Caco-2 (cell line): ENCODE measurements around the gene KRT75. TPM values are rescaled to one million over a fixed set of nuclear protein-coding genes. Genes with fewer than 3 reads are reported as not detected.

Experiments
- BruUV-seq: library from RNA; stranded (reverse); fragments of 400-500 nt; replicated peaks from 2 replicates; lab custom pipeline; 2021; lab: Mats Ljungman, UMichigan
- CTCF ChIA-PET: fragments of 300-600 bp; sonication (Branson Sonifier 250); formaldehyde crosslinking; loops from one replicate; lab custom pipeline; 2022; ENCODE audit warnings: antibody characterized with exemption; lab: Charles Lee
- POLR2A ChIA-PET: fragments of 300-600 bp; sonication (Branson Sonifier 250); formaldehyde crosslinking; loops from one replicate; lab custom pipeline; 2022; ENCODE audit warnings: antibody characterized with exemption; lab: Charles Lee
- DNase-seq, 2 experiments: peaks; one replicate each; pipeline versions ENCODE4 v3.0.0 to v3.0.0-alpha.2; 2020 to 2022
- H3K27me3 ChIP-seq: replicated peaks from 2 replicates; pipeline ENCODE4 v1.6.0; 2011; ENCODE audit warnings: low read length; ENCODE audit not compliant: control insufficient read depth, insufficient read depth
- H3K36me3 ChIP-seq: 2 replicates; pipeline ENCODE4 v1.5.1; 2011; ENCODE audit warnings: low read length; ENCODE audit not compliant: control insufficient read depth, insufficient read depth
- H3K4me1 ChIP-seq: fragments of 250-450 bp; sonication (Bioruptor Pico); 2 replicates; pipeline ENCODE4 v1.5.1; 2020; ENCODE audit warnings: mild to moderate bottlenecking
- H3K4me3 ChIP-seq: 2 replicates; pipeline ENCODE4 v1.5.1; 2011; ENCODE audit warnings: low read depth, mild to moderate bottlenecking, control low read depth, low read length
- H3K9me3 ChIP-seq: fragments of 250-450 bp; sonication (Bioruptor Pico); 2 replicates; pipeline ENCODE4 v1.5.1; 2020; ENCODE audit warnings: mild to moderate bottlenecking, moderate library complexity
- H3K27ac Mint-ChIP-seq: one replicate; pipeline ENCODE4 v1.8.0; 2022; ENCODE audit warnings: mixed read lengths; ENCODE audit not compliant: unreplicated experiment
- H3K27me3 Mint-ChIP-seq: one replicate; pipeline ENCODE4 v1.8.0; 2022; ENCODE audit warnings: mixed read lengths; ENCODE audit not compliant: insufficient read depth, unreplicated experiment
- H3K36me3 Mint-ChIP-seq: one replicate; pipeline ENCODE4 v1.8.0; 2022; ENCODE audit warnings: mild to moderate bottlenecking, mixed read lengths; ENCODE audit not compliant: insufficient read depth, unreplicated experiment
- H3K4me1 Mint-ChIP-seq: one replicate; pipeline ENCODE4 v1.8.0; 2022; ENCODE audit warnings: low read depth, mixed read lengths; ENCODE audit not compliant: unreplicated experiment
- H3K4me3 Mint-ChIP-seq: one replicate; pipeline ENCODE4 v1.8.0; 2022; ENCODE audit warnings: mild to moderate bottlenecking, moderate library complexity, mixed read lengths; ENCODE audit not compliant: unreplicated experiment
- H3K9me3 Mint-ChIP-seq: one replicate; pipeline ENCODE4 v1.8.0; 2022; ENCODE audit warnings: mixed read lengths; ENCODE audit not compliant: unreplicated experiment
- intact Hi-C: fragments of 100-400 bp; cut with micrococcal nuclease; formaldehyde crosslinking; loops from one replicate; pipeline ENCODE4 v1.10.0; 2022; ENCODE audit not compliant: unreplicated experiment
- total RNA-seq: library from RNA; stranded (reverse); gene quantifications from 2 replicates; pipeline ENCODE4 v1.2.3, GENCODE V29; 2022
- TF ChIP-seq, protein P1 (sequence below), 2 experiments: fragments of 200-600 bp in 1 of 2; IDR thresholded peaks; 1 replicate in 1 of 2; 2 replicates in 1 of 2; pipeline versions ENCODE4 v1.5.1 to v1.8.0; 2011 to 2022; ENCODE audit warnings: antibody characterized with exemption in 1 of 2, control low read depth in 1 of 2, inconsistent platforms in 1 of 2, low read depth in 1 of 2, low read length in 1 of 2, mild to moderate bottlenecking in 1 of 2, moderate library complexity in 1 of 2; ENCODE audit not compliant: insufficient read depth in 1 of 2, severe bottlenecking in 1 of 2, unreplicated experiment in 1 of 2

Gene KRT75
- total RNA-seq, 1 experiment from 2014 or later = not detected

DNA sequence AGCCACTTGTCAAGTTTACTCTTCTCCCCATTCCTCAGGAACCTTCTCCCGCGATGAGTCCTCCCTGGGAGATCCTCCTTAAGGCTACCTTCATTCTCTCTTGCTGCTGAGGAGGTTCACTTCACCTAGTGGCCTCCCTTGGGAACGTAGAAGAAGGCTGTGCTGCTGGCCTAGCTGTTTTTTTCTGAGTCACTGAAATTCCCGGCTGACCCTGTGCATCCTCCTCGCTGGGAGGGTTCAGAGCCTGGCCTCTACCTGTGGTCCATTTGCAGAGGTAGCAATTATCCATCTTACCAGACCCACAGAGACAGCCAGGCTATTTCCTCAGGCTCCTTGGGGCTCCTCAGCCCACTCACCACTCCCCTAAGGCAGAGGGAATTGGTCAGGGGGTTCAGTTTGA is 32.6 kb downstream of the KRT75 start:
- H3K4me1 ChIP-seq = no peaks in the 10 kb centered on the region
- no peaks in the 10 kb centered on the region for H3K27me3 ChIP-seq
- H3K9me3 ChIP-seq = no peaks in the 10 kb centered on the region
- BruUV-seq = no TSS peak
- H3K4me3 ChIP-seq = no peak overlapping the region
- no peaks in the 10 kb centered on the region for H3K36me3 ChIP-seq
- no peak for DNase-seq
- no peaks in the 10 kb centered on the region for H3K27me3 Mint-ChIP-seq
- POLR2A ChIA-PET = no interaction called here
- no peaks in the 10 kb centered on the region for H3K9me3 Mint-ChIP-seq
- no peaks in the 10 kb centered on the region for H3K4me1 Mint-ChIP-seq
- H3K27ac Mint-ChIP-seq = no peak overlapping the region
- intact Hi-C loops = no loop called here
- no peaks in the 10 kb centered on the region for H3K36me3 Mint-ChIP-seq
- CTCF ChIA-PET = no interaction called here
- TF ChIP-seq, protein P1, sequence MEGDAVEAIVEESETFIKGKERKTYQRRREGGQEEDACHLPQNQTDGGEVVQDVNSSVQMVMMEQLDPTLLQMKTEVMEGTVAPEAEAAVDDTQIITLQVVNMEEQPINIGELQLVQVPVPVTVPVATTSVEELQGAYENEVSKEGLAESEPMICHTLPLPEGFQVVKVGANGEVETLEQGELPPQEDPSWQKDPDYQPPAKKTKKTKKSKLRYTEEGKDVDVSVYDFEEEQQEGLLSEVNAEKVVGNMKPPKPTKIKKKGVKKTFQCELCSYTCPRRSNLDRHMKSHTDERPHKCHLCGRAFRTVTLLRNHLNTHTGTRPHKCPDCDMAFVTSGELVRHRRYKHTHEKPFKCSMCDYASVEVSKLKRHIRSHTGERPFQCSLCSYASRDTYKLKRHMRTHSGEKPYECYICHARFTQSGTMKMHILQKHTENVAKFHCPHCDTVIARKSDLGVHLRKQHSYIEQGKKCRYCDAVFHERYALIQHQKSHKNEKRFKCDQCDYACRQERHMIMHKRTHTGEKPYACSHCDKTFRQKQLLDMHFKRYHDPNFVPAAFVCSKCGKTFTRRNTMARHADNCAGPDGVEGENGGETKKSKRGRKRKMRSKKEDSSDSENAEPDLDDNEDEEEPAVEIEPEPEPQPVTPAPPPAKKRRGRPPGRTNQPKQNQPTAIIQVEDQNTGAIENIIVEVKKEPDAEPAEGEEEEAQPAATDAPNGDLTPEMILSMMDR (IDR thresholded peaks at IDR 0.05; ENCODE audit: insufficient read depth in 1 of 2, low read depth in 1 of 2, low read length in 1 of 2, severe bottlenecking in 1 of 2, unreplicated experiment in 1 of 2) = no peak
- H3K4me3 Mint-ChIP-seq = no peak overlapping the region

- no peak overlapping the region for H3K4me3 ChIP-seq
- TF ChIP-seq, protein P1 (IDR thresholded peaks at IDR 0.05; ENCODE audit: insufficient read depth in 1 of 2, low read depth in 1 of 2, low read length in 1 of 2, severe bottlenecking in 1 of 2, unreplicated experiment in 1 of 2) = no peak
- no peaks in the 10 kb centered on the region for H3K9me3 ChIP-seq
- intact Hi-C loops = no loop called here
- Mint-ChIP-seq H3K4me3 (no peak overlapping the region), H3K4me1 (no peaks in the 10 kb centered on the region), H3K27ac (no peak overlapping the region), H3K27me3 (no peaks in the 10 kb centered on the region), H3K9me3 (no peaks in the 10 kb centered on the region), H3K36me3 (no peaks in the 10 kb centered on the region)
- ChIA-PET CTCF (no interaction called here), POLR2A (no interaction called here)
- no peak for DNase-seq
- no peaks in the 10 kb centered on the region for H3K36me3 ChIP-seq
- H3K27me3 ChIP-seq = no peaks in the 10 kb centered on the region
- no TSS peak for BruUV-seq
- H3K4me1 ChIP-seq = no peaks in the 10 kb centered on the region
Measured at GRCh38 chr12:52400906-52401305, 33.3 kb downstream of the KRT75 start.

- H3K4me1 Mint-ChIP-seq = no peaks in the 10 kb centered on the region
- Histone ChIP-seq H3K4me1 (no peaks in the 10 kb centered on the region), H3K27me3 (no peaks in the 10 kb centered on the region), H3K36me3 (no peaks in the 10 kb centered on the region), H3K9me3 (no peaks in the 10 kb centered on the region), H3K4me3 (no peak overlapping the region)
- no peak overlapping the region for H3K27ac Mint-ChIP-seq
- BruUV-seq = no TSS peak
- intact Hi-C loops = loop anchor here (5.0 to 10.0 kb wide), 3 partner anchors 63 to 585 kb away; no protein-coding TSS in a partner anchor
- TF ChIP-seq, protein P1 (IDR thresholded peaks at IDR 0.05; ENCODE audit: insufficient read depth in 1 of 2, low read depth in 1 of 2, low read length in 1 of 2, severe bottlenecking in 1 of 2, unreplicated experiment in 1 of 2) = no peak
- H3K27me3 Mint-ChIP-seq = no peaks in the 10 kb centered on the region
- ChIA-PET CTCF (no interaction called here), POLR2A (no interaction called here)
- no peaks in the 10 kb centered on the region for H3K9me3 Mint-ChIP-seq
- H3K4me3 Mint-ChIP-seq = no peak overlapping the region
- DNase-seq = no peak
- no peaks in the 10 kb centered on the region for H3K36me3 Mint-ChIP-seq
Measured at GRCh38 chr12:52399756-52400155, 34.4 kb downstream of the KRT75 start.
